SH-SY5Y (cell line): Measurements from ENCODE around the gene MRPL39.

ENCODE experiments used
- GATA2 ChIP-seq: IDR thresholded peaks from 2 replicates; pipeline ENCODE4 v1.6.1; 2011; ENCODE audit warnings: mild to moderate bottlenecking, low read depth, low read length
- GATA3 ChIP-seq: IDR thresholded peaks from 2 replicates; pipeline ENCODE4 v1.6.1; 2011; ENCODE audit warnings: low read depth, mild to moderate bottlenecking, low read length, moderate library complexity

GRCh38 chr21:25569084-25569483, 38.2 kb downstream of the MRPL39 start:
- no peak for TF ChIP-seq GATA3
- TF ChIP-seq GATA2: no peak
